Glutamatergic neuron (in vitro differentiated cells): ENCODE results near the gene CACNB2. TPM values are rescaled to one million over a fixed set of nuclear protein-coding genes. Genes with fewer than 3 reads are reported as not detected.

Source experiments
- DNase-seq: peaks from one replicate; pipeline ENCODE4 v3.0.0; 2022
- H3K27ac Mint-ChIP-seq: one replicate; pipeline ENCODE4 v1.8.0; 2020; ENCODE audit warnings: mild to moderate bottlenecking, mixed read lengths, inconsistent platforms; ENCODE audit not compliant: unreplicated experiment
- H3K27me3 Mint-ChIP-seq: one replicate; pipeline ENCODE4 v1.8.0; 2020; ENCODE audit warnings: mild to moderate bottlenecking, moderate library complexity, mixed read lengths, inconsistent platforms; ENCODE audit not compliant: unreplicated experiment
- H3K36me3 Mint-ChIP-seq: one replicate; pipeline ENCODE4 v1.8.0; 2020; ENCODE audit warnings: mild to moderate bottlenecking, mixed read lengths, inconsistent platforms; ENCODE audit not compliant: unreplicated experiment
- H3K4me1 Mint-ChIP-seq: one replicate; pipeline ENCODE4 v1.8.0; 2020; ENCODE audit warnings: mild to moderate bottlenecking, low read depth, mixed read lengths, inconsistent platforms; ENCODE audit not compliant: unreplicated experiment
- H3K4me3 Mint-ChIP-seq: one replicate; pipeline ENCODE4 v1.8.0; 2020; ENCODE audit warnings: mild to moderate bottlenecking, mixed read lengths, inconsistent platforms; ENCODE audit not compliant: unreplicated experiment
- H3K9me3 Mint-ChIP-seq: one replicate; pipeline ENCODE4 v1.8.0; 2020; ENCODE audit warnings: mild to moderate bottlenecking, moderate library complexity, mixed read lengths, inconsistent platforms; ENCODE audit not compliant: unreplicated experiment
- CTCF ChIP-seq: fragments of 200-600 bp; sonication (generic); IDR thresholded peaks from one replicate; pipeline ENCODE4 v1.5.0; 2021; ENCODE audit not compliant: partially characterized antibody, unreplicated experiment
- total RNA-seq: library from RNA; stranded (reverse); fragmentation: NEBNext Ultra II Directional; extraction: Animal tissue kit (Norgen Biotek cat#: 25700); gene quantifications from one replicate; pipeline ENCODE4 v1.2.1, GENCODE V29; 2021; ENCODE audit not compliant: unreplicated experiment

CACNB2 gene
- total RNA-seq, 1 donor from 2014 or later: 3.2 TPM

- Mint-ChIP-seq H3K9me3 (no peaks in the 10 kb centered on the region), H3K27ac (no peak overlapping the region), H3K27me3 (no peaks in the 10 kb centered on the region), H3K4me1 (no peaks in the 10 kb centered on the region), H3K36me3 (no peaks in the 10 kb centered on the region), H3K4me3 (no peak overlapping the region)
- no peak for TF ChIP-seq CTCF
- no peak for DNase-seq
These were observed 284.0 kb downstream of the CACNB2 start for GRCh38 chr10:18424200-18424599.

DNA sequence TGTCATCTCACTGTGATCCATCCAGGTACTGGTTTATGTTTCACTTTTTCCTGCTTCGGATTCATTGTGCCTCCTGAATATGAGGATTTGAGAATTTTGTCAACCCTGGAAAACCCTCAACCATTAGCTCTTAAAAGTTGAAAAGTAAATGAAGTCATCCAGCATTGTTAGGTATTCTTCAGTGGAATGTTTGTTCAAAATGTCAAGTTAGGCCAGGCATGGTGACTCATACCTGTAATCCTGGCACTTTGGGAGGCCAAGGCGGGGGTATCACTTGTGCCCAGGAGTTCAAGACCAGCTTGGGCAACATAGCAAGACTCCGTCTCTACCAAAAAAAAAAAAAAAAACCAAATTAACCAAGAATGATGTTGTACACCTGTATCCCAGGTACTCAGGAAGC is 289.1 kb downstream of the CACNB2 start:
- H3K9me3 Mint-ChIP-seq: no peaks in the 10 kb centered on the region
- no peak for DNase-seq
- H3K27ac Mint-ChIP-seq: no peak overlapping the region
- H3K27me3 Mint-ChIP-seq: no peaks in the 10 kb centered on the region
- no peaks in the 10 kb centered on the region for H3K4me1 Mint-ChIP-seq
- TF ChIP-seq CTCF: no peak
- no peaks in the 10 kb centered on the region for H3K36me3 Mint-ChIP-seq
- no peak overlapping the region for H3K4me3 Mint-ChIP-seq

- no peak for DNase-seq
- Mint-ChIP-seq H3K27me3 (peaks cover 1% of the 10 kb centered on the region), H3K27ac (no peak overlapping the region), H3K9me3 (no peaks in the 10 kb centered on the region), H3K36me3 (no peaks in the 10 kb centered on the region), H3K4me1 (no peaks in the 10 kb centered on the region), H3K4me3 (no peak overlapping the region)
- no peak for TF ChIP-seq CTCF
These were observed 296.7 kb downstream of the CACNB2 start for GRCh38 chr10:18436902-18437301.

DNA sequence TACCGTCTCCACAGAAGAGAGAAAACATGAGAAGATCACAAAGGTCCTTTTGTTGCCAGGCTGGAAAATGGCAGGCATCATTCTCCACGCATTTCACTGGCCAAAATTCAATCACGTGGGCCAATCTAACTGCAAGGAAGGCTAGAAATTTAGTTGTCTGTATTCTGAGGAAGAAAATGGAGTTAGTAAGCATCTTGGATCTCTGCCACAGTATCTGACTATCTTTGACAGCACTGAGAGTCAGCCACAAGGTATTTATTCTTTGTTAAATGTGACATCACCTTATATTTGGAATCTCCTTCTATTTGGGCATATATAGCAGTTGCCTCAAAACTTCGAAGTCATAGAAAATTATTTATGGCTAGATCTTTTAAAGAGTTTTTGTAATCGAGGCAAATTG is 297.3 kb downstream of the CACNB2 start:
- TF ChIP-seq CTCF: no peak
- Mint-ChIP-seq H3K4me1 (no peaks in the 10 kb centered on the region), H3K4me3 (no peak overlapping the region), H3K27me3 (peaks cover 1% of the 10 kb centered on the region), H3K27ac (no peak overlapping the region), H3K36me3 (no peaks in the 10 kb centered on the region), H3K9me3 (no peaks in the 10 kb centered on the region)
- no peak for DNase-seq

DNA sequence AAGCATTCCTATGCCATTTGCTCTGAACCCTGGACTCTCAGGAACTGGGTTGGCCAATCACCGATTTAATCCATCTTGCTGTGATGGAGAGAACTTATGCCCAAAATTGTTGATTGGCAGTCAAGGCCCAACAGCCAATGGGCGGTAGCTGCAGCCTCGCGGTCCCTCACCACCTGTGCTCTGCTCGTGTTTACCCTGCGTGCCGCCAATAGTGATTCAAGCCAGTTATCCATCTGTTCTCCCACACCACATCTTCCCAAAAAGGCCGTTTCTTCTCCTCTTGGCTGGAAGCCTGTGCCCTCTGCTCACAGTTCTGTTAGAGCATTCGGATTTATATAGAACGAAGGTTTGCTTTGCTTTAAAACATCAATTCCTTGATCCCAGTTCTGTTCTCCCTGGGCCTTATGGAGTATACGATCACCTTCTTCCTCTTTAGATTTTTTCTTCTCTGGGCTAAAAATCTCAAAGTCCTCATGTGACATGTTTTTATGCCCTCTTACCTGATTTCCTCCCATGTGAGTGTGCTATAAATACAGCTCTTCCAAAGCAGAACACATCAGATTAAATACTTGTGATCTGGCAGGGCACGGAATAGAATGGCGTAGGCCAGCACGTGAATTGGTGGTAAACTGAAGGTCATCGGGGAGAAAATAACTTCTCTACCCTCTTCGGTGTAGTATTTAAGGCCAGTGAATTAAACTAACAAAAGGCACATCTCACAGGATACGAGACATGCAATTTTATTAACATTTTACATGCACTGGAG is 298.3 kb downstream of the CACNB2 start:
- no peak for DNase-seq
- H3K36me3 Mint-ChIP-seq: no peaks in the 10 kb centered on the region
- no peaks in the 10 kb centered on the region for H3K9me3 Mint-ChIP-seq
- no peak overlapping the region for H3K27ac Mint-ChIP-seq
- no peak overlapping the region for H3K4me3 Mint-ChIP-seq
- peaks cover 1% of the 10 kb centered on the region for H3K27me3 Mint-ChIP-seq
- TF ChIP-seq CTCF: no peak
- H3K4me1 Mint-ChIP-seq: no peaks in the 10 kb centered on the region
